Urinary bladder (tissue), 4 donors: ENCODE measurements around the gene MSX2. TPM values are rescaled to one million over a fixed set of nuclear protein-coding genes. Genes with fewer than 3 reads are reported as not detected.
A peak's percentile ranks its signal among the peaks of the same experiment; 100 is the strongest.

Experiments used
- DNase-seq: peaks from one replicate; pipeline ENCODE4 v3.0.0-alpha.2; 2015; ENCODE audit errors: extremely low spot score
- H3K27ac ChIP-seq: one replicate; pipeline ENCODE4 v1.5.1; 2013; ENCODE audit warnings: low read depth, mild to moderate bottlenecking, moderate library complexity
- H3K36me3 ChIP-seq: one replicate; pipeline ENCODE4 v1.6.1; 2013; ENCODE audit warnings: mild to moderate bottlenecking, moderate library complexity; ENCODE audit not compliant: insufficient read depth
- H3K4me1 ChIP-seq: one replicate; pipeline ENCODE4 v1.6.1; 2013; ENCODE audit warnings: mild to moderate bottlenecking, moderate library complexity; ENCODE audit not compliant: insufficient read depth
- H3K4me3 ChIP-seq: one replicate; pipeline ENCODE4 v1.5.1; 2013; ENCODE audit warnings: low read depth, low read length
- WGBS: extraction: QIAGEN DNeasy Blood & Tissue Kit; methylation state at CpG from one replicate; pipeline ENCODE4 v1.1.7; 2013; 5-methylcytosine and 5-hydroxymethylcytosine counted together
- polyA plus RNA-seq: library from polyadenylated mRNA; stranded (reverse); fragments of 200-250 nt; gene quantifications from one replicate; pipeline ENCODE4 v1.2.3, GENCODE V29; 2013
- total RNA-seq: library from RNA; depleted of rRNA; stranded (reverse); fragments of >200 nt; gene quantifications from one replicate; pipeline ENCODE4 v1.2.3, GENCODE V29; 2014
- donor health status: healthy with polysubstance abuse.
- donor health status: healthy.

MSX2 gene
- total and polyA plus RNA-seq, 2 donors = 11.3 to 16.4 TPM

GRCh38 chr5:174733836-174734235, 9.5 kb downstream of the MSX2 start:
- Histone ChIP-seq H3K4me1 (peaks cover 1% of the 10 kb centered on the region), H3K27ac (no peak overlapping the region), H3K4me3 (no peak overlapping the region), H3K36me3 (no peaks in the 10 kb centered on the region)
- WGBS = 52% methylated on average over 3 of the region's 3 CpGs
- no peak for DNase-seq

GRCh38 chr5:174734571-174735497, 10.5 kb downstream of the MSX2 start:
- peaks cover 1% of the 10 kb centered on the region for H3K4me1 ChIP-seq
- no peak overlapping the region for H3K27ac ChIP-seq
- H3K36me3 ChIP-seq = no peaks in the 10 kb centered on the region
- peak overlapping the region; percentile 23 for H3K4me3 ChIP-seq
- no peak for DNase-seq
- WGBS = 30% methylated on average over 22 of the region's 22 CpGs

GRCh38 chr5:174735498-174736330, 11.3 kb downstream of the MSX2 start:
- Histone ChIP-seq H3K4me1 (peaks cover 1% of the 10 kb centered on the region), H3K27ac (no peak overlapping the region), H3K36me3 (no peaks in the 10 kb centered on the region), H3K4me3 (peak overlapping the region; percentile 23)
- 2% methylated on average over 54 of the region's 54 CpGs for WGBS
- no peak for DNase-seq

GRCh38 chr5:174736331-174736721, 11.9 kb downstream of the MSX2 start:
- peaks cover 1% of the 10 kb centered on the region for H3K4me1 ChIP-seq
- H3K27ac ChIP-seq = no peak overlapping the region
- WGBS = 51% methylated on average over 4 of the region's 4 CpGs
- no peak for DNase-seq
- H3K4me3 ChIP-seq = no peak overlapping the region
- H3K36me3 ChIP-seq = no peaks in the 10 kb centered on the region

GRCh38 chr5:174736777-174737176, 12.4 kb downstream of the MSX2 start:
- no peak for DNase-seq
- H3K27ac ChIP-seq = no peak overlapping the region
- H3K36me3 ChIP-seq = no peaks in the 10 kb centered on the region
- WGBS = 77% methylated on average over 1 of the region's 1 CpG
- no peak overlapping the region for H3K4me3 ChIP-seq
- peaks cover 1% of the 10 kb centered on the region for H3K4me1 ChIP-seq

- Histone ChIP-seq H3K36me3 (no peaks in the 10 kb centered on the region), H3K4me1 (peaks cover 1% of the 10 kb centered on the region), H3K27ac (no peak overlapping the region), H3K4me3 (no peak overlapping the region)
- 40% methylated on average over 15 of the region's 15 CpGs for WGBS
- no peak for DNase-seq
Observed at GRCh38 chr5:174737330-174737729, 12.9 kb downstream of the MSX2 start.

GRCh38 chr5:174741352-174741751, 17.0 kb downstream of the MSX2 start:
- H3K4me3 ChIP-seq = no peak overlapping the region
- no peak for DNase-seq
- no peak overlapping the region for H3K27ac ChIP-seq
- no peaks in the 10 kb centered on the region for H3K4me1 ChIP-seq
- WGBS = 67% methylated on average over 5 of the region's 5 CpGs
- no peaks in the 10 kb centered on the region for H3K36me3 ChIP-seq

GRCh38 chr5:174744896-174745295, 20.5 kb downstream of the MSX2 start:
- no peak overlapping the region for H3K4me3 ChIP-seq
- no peak for DNase-seq
- WGBS = 88% methylated on average over 2 of the region's 2 CpGs
- no peak overlapping the region for H3K27ac ChIP-seq
- no peaks in the 10 kb centered on the region for H3K4me1 ChIP-seq
- no peaks in the 10 kb centered on the region for H3K36me3 ChIP-seq

- WGBS = 40% methylated on average over 8 of the region's 8 CpGs
- no peak overlapping the region for H3K4me3 ChIP-seq
- no peaks in the 10 kb centered on the region for H3K36me3 ChIP-seq
- DNase-seq = no peak
- H3K4me1 ChIP-seq = no peaks in the 10 kb centered on the region
- H3K27ac ChIP-seq = no peak overlapping the region
Observed at GRCh38 chr5:174745590-174746103, 21.3 kb downstream of the MSX2 start.

GRCh38 chr5:174750711-174751110, 26.3 kb downstream of the MSX2 start:
- Histone ChIP-seq H3K27ac (no peak overlapping the region), H3K4me1 (no peaks in the 10 kb centered on the region), H3K4me3 (peak overlapping the region; percentile 39), H3K36me3 (no peaks in the 10 kb centered on the region)
- DNase-seq = no peak
- WGBS = 6% methylated on average over 3 of the region's 3 CpGs

GRCh38 chr5:174751154-174752000, 27.0 kb downstream of the MSX2 start:
- no peaks in the 10 kb centered on the region for H3K4me1 ChIP-seq
- WGBS = 1% methylated on average over 89 of the region's 89 CpGs
- H3K4me3 ChIP-seq = peak overlapping the region; percentile 39
- no peak for DNase-seq
- H3K36me3 ChIP-seq = no peaks in the 10 kb centered on the region
- no peak overlapping the region for H3K27ac ChIP-seq

GRCh38 chr5:174752121-174752520, 27.7 kb downstream of the MSX2 start:
- Histone ChIP-seq H3K4me1 (no peaks in the 10 kb centered on the region), H3K27ac (no peak overlapping the region), H3K36me3 (no peaks in the 10 kb centered on the region), H3K4me3 (no peak overlapping the region)
- DNase-seq = no peak
- WGBS = 90% methylated on average over 5 of the region's 5 CpGs

- no peaks in the 10 kb centered on the region for H3K36me3 ChIP-seq
- WGBS = 50% methylated on average over 2 of the region's 2 CpGs
Observed at GRCh38 chr5:174755106-174755505, 30.7 kb downstream of the MSX2 start.

More at GRCh38 chr5:174755106-174755505, 30.7 kb downstream of the MSX2 start:
- Histone ChIP-seq H3K4me1 (no peaks in the 10 kb centered on the region), H3K4me3 (no peak overlapping the region), H3K27ac (no peak overlapping the region)
- no peak for DNase-seq
